Measurements from ENCODE around the gene NKAIN2.

DNA sequence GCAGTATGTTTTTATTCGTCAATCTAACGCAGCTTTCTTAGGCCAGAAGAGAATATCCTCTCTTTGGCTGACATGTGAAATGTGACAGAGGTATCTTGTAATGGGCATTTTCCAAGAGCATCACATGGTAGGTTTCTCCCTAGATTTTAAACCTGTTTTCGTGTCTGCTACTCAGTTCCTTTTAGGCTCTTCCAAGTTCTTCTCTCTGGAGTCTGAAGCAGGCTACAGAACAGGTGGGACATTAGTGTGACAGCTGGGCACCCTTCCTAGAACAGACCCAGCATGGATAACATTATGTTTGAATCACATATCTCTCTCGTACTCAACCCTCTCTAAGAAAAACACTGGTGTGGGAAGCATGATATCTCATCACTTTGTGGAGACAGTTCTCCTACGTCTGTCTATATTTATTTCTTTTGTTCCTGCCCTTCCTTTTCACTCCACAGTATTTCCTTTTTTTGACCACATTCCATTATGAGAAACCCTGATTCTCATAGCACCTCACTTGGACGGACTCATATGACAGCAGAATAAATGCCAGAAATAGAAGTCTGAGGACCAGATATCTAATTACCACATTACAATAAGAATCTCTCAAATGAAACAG, 263.4 kb downstream of the NKAIN2 start:
- no peak for TF ChIP-seq POLR2AphosphoS5 (IDR thresholded peaks at IDR 0.05)
- TF ChIP-seq, protein P1, sequence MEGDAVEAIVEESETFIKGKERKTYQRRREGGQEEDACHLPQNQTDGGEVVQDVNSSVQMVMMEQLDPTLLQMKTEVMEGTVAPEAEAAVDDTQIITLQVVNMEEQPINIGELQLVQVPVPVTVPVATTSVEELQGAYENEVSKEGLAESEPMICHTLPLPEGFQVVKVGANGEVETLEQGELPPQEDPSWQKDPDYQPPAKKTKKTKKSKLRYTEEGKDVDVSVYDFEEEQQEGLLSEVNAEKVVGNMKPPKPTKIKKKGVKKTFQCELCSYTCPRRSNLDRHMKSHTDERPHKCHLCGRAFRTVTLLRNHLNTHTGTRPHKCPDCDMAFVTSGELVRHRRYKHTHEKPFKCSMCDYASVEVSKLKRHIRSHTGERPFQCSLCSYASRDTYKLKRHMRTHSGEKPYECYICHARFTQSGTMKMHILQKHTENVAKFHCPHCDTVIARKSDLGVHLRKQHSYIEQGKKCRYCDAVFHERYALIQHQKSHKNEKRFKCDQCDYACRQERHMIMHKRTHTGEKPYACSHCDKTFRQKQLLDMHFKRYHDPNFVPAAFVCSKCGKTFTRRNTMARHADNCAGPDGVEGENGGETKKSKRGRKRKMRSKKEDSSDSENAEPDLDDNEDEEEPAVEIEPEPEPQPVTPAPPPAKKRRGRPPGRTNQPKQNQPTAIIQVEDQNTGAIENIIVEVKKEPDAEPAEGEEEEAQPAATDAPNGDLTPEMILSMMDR (IDR thresholded peaks at IDR 0.05), result no peak

Data from breast epithelium (tissue), 3 donors.